ENCODE measurements around the gene ZMYM3.

- TF ChIP-seq, protein P1, sequence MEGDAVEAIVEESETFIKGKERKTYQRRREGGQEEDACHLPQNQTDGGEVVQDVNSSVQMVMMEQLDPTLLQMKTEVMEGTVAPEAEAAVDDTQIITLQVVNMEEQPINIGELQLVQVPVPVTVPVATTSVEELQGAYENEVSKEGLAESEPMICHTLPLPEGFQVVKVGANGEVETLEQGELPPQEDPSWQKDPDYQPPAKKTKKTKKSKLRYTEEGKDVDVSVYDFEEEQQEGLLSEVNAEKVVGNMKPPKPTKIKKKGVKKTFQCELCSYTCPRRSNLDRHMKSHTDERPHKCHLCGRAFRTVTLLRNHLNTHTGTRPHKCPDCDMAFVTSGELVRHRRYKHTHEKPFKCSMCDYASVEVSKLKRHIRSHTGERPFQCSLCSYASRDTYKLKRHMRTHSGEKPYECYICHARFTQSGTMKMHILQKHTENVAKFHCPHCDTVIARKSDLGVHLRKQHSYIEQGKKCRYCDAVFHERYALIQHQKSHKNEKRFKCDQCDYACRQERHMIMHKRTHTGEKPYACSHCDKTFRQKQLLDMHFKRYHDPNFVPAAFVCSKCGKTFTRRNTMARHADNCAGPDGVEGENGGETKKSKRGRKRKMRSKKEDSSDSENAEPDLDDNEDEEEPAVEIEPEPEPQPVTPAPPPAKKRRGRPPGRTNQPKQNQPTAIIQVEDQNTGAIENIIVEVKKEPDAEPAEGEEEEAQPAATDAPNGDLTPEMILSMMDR (IDR thresholded peaks at IDR 0.05) = no peak
- TF ChIP-seq EZH2 (IDR thresholded peaks at IDR 0.05) (no peak), EZH2phosphoT487 (IDR thresholded peaks at IDR 0.05) (no peak)
Measured at GRCh38 chrX:71225676-71226075, 28.3 kb downstream of the ZMYM3 start.

Data from neural progenitor cell (in vitro differentiated cells).